Endothelial cell of umbilical vein (primary cell): ENCODE data around the gene FAM114A2. TPM values are rescaled to one million over a fixed set of nuclear protein-coding genes. Genes with fewer than 3 reads are reported as not detected.

Source experiments
- BruUV-seq: library from RNA; stranded (reverse); fragments of 400-500 nt; replicated peaks from 2 replicates; lab custom pipeline; 2021; lab: Mats Ljungman, UMichigan
- CTCF ChIA-PET: fragments of 300-600, 350-600 bp; sonication (Branson Sonifier 250); formaldehyde crosslinking; loops from one replicate; lab custom pipeline; 2021; ENCODE audit warnings: antibody characterized with exemption, inconsistent platforms; lab: Charles Lee
- POLR2A ChIA-PET: fragments of 300-600, 350-600 bp; sonication (Branson Sonifier 250); formaldehyde crosslinking; loops from one replicate; lab custom pipeline; 2021; ENCODE audit warnings: antibody characterized with exemption, inconsistent platforms; lab: Charles Lee
- DNase-seq: peaks from one replicate; pipeline ENCODE4 v3.0.0-alpha.2; 2011; ENCODE audit warnings: low read depth, low spot score
- FAIRE-seq: peaks from 2 replicates; lab custom pipeline; 2011; peaks lifted over from hg19 to GRCh38; lab: Jason Lieb, UNC
- H2AFZ ChIP-seq: 2 replicates; pipeline ENCODE4 v1.6.0; 2012; ENCODE audit warnings: low read depth, low read length, control low read depth, inconsistent platforms
- H3K27ac ChIP-seq: 2 replicates; pipeline ENCODE4 v1.5.1; 2011; ENCODE audit warnings: low read depth, mild to moderate bottlenecking, control low read depth, low read length, moderate library complexity; ENCODE audit not compliant: insufficient read depth
- H3K27me3 ChIP-seq, 2 experiments: 2 replicates each; pipeline versions ENCODE4 v1.6.0 to v1.6.1; 2011; ENCODE audit warnings: low read length in 2 of 2, mixed read lengths in 1 of 2; ENCODE audit not compliant: control insufficient read depth in 2 of 2, insufficient read depth in 2 of 2
- H3K36me3 ChIP-seq, 2 experiments: 2 replicates in 1 of 2; 3 replicates in 1 of 2; pipeline ENCODE4 v1.5.1; 2011; ENCODE audit warnings: low read length in 2 of 2, mild to moderate bottlenecking in 1 of 2, moderate library complexity in 1 of 2; ENCODE audit not compliant: control insufficient read depth in 2 of 2, insufficient read depth in 2 of 2; ENCODE audit errors: extremely low read depth in 1 of 2
- H3K4me1 ChIP-seq: 3 replicates; pipeline ENCODE4 v1.5.1; 2011; ENCODE audit warnings: mild to moderate bottlenecking, low read length; ENCODE audit not compliant: control insufficient read depth, insufficient read depth; ENCODE audit errors: extremely low read depth
- H3K4me2 ChIP-seq: 2 replicates; pipeline ENCODE4 v1.6.1; 2011; ENCODE audit warnings: low read length, control low read depth, mixed read lengths; ENCODE audit not compliant: insufficient read depth
- H3K4me3 ChIP-seq, 3 experiments: fragments of 200-600 bp in 1 of 3; sonication (generic), shearing (Covaris generic) in 1 of 3; replicated peaks in 1 of 3; 2 replicates each; pipeline ENCODE4 v1.5.1; 2011 to 2016; ENCODE audit warnings: control low read depth in 3 of 3, low read length in 3 of 3, mild to moderate bottlenecking in 2 of 3, inconsistent platforms in 1 of 3, low read depth in 1 of 3, moderate library complexity in 1 of 3; ENCODE audit not compliant: insufficient read depth in 1 of 3
- H3K79me2 ChIP-seq: 2 replicates; pipeline ENCODE4 v1.6.0; 2012; ENCODE audit warnings: low read length, inconsistent platforms; ENCODE audit not compliant: control insufficient read depth, insufficient read depth
- H3K9ac ChIP-seq: replicated peaks from 2 replicates; pipeline ENCODE3; 2011; ENCODE audit warnings: low read length, control low read depth; ENCODE audit not compliant: insufficient read depth; ENCODE audit errors: extremely low read depth
- H3K9me1 ChIP-seq: replicated peaks from 3 replicates; pipeline ENCODE4 v1.6.0; 2011; ENCODE audit warnings: mild to moderate bottlenecking, low read length; ENCODE audit not compliant: control insufficient read depth, insufficient read depth; ENCODE audit errors: extremely low read depth
- H3K9me3 ChIP-seq: replicated peaks from 2 replicates; pipeline ENCODE4 v1.5.1; 2012; ENCODE audit warnings: low read length, inconsistent platforms; ENCODE audit not compliant: control insufficient read depth, insufficient read depth
- H4K20me1 ChIP-seq: replicated peaks from 2 replicates; pipeline ENCODE3; 2011; ENCODE audit warnings: mild to moderate bottlenecking, low read length; ENCODE audit not compliant: control insufficient read depth, insufficient read depth; ENCODE audit errors: extremely low read depth
- CTCF ChIP-seq, 2 donors: IDR thresholded peaks; 1 replicate in 1 of 2; 2 replicates in 1 of 2; pipeline ENCODE4 v1.5.1; 2011; ENCODE audit warnings: low read length in 2 of 2, mild to moderate bottlenecking in 2 of 2, moderate library complexity in 2 of 2, control low read depth in 1 of 2, inconsistent platforms in 1 of 2, low read depth in 1 of 2; ENCODE audit not compliant: insufficient read depth in 1 of 2; ENCODE audit errors: extremely low read depth in 1 of 2
- EZH2 ChIP-seq: IDR thresholded peaks from 2 replicates; pipeline ENCODE4 v1.6.1; 2012; ENCODE audit warnings: borderline replicate concordance, low read depth, mild to moderate bottlenecking, moderate library complexity, low read length, inconsistent platforms; ENCODE audit not compliant: severe bottlenecking
- FOS ChIP-seq: IDR thresholded peaks from 2 replicates; pipeline ENCODE4 v1.6.1; 2011; ENCODE audit warnings: mild to moderate bottlenecking, low read length, moderate library complexity, borderline replicate concordance; ENCODE audit not compliant: insufficient read depth
- GATA2 ChIP-seq: IDR thresholded peaks from 2 replicates; pipeline ENCODE4 v1.7.0; 2011; ENCODE audit warnings: low read depth, mild to moderate bottlenecking, moderate library complexity, mixed read lengths, low read length; ENCODE audit not compliant: insufficient read length, insufficient read depth
- JUN ChIP-seq: IDR thresholded peaks from 2 replicates; pipeline ENCODE4 v1.6.1; 2011; ENCODE audit warnings: borderline replicate concordance, low read depth; ENCODE audit not compliant: insufficient read length, insufficient read depth
- MAX ChIP-seq: IDR thresholded peaks from 2 replicates; pipeline ENCODE4 v1.6.1; 2011; ENCODE audit not compliant: insufficient read depth, insufficient read length
- MYC ChIP-seq: IDR thresholded peaks from one replicate; pipeline ENCODE4 v1.6.1; 2011; ENCODE audit warnings: mild to moderate bottlenecking, low read depth, low read length
- POLR2A ChIP-seq: IDR thresholded peaks from 2 replicates; pipeline ENCODE4 v1.6.1; 2012; ENCODE audit warnings: low read depth, mild to moderate bottlenecking, control low read depth, low read length
- POLR2AphosphoS5 ChIP-seq: IDR thresholded peaks from 2 replicates; pipeline ENCODE4 v1.6.1; 2012; ENCODE audit warnings: low read depth, mild to moderate bottlenecking, control low read depth, low read length, moderate library complexity; ENCODE audit not compliant: insufficient read depth
- dilution Hi-C: fragments of 300-500 bp; cut with MboI; formaldehyde crosslinking; loops from one replicate; pipeline ENCODE4 v1.15.0; 2019; ENCODE audit warnings: low sequenced_read_pairs; ENCODE audit not compliant: extremely low pct_ligation_motif_present
- intact Hi-C: fragments of 100-400 bp; cut with micrococcal nuclease; formaldehyde crosslinking; loops from one replicate; pipeline ENCODE4 v1.10.0; 2022
- polyA plus RNA-seq, 4 experiments: library from polyadenylated mRNA; depleted of rRNA in 3 of 4; stranded (reverse) in 3 of 4; unstranded in 1 of 4; fragments of >200 nt; gene quantifications; 2 replicates each; pipeline versions ENCODE4 v1.2.1 to v1.2.3, GENCODE V29; 2011 to 2012; ENCODE audit warnings: missing spikeins in 1 of 4
- total RNA-seq: library from RNA; stranded (reverse); gene quantifications from 2 replicates; pipeline ENCODE4 v1.2.3, GENCODE V29; 2021

Gene FAM114A2
- total and polyA plus RNA-seq, 2 donors (not counting 3 experiments of a cell fraction or from before 2014, with no cell fraction given), result 9.6 to 31.3 TPM

GRCh38 chr5:154044099-154044498 is 5.4 kb upstream of the FAM114A2 start:
- POLR2A ChIA-PET, result no interaction called here
- Histone ChIP-seq H2AFZ (no peak overlapping the region), H3K36me3 (no peaks in the 10 kb centered on the region), H3K4me3 (no peak overlapping the region), H3K79me2 (peaks cover 48% of the 10 kb centered on the region), H3K27me3 (no peaks in the 10 kb centered on the region), H4K20me1 (peaks cover 8% of the 10 kb centered on the region), H3K9ac (no peak overlapping the region), H3K4me2 (no peak overlapping the region), H3K9me3 (no peaks in the 10 kb centered on the region), H3K27ac (no peak overlapping the region), H3K4me1 (peaks cover 22% of the 10 kb centered on the region), H3K9me1 (no peaks in the 10 kb centered on the region)
- intact Hi-C loops, result loop anchor here (10.0 kb wide), 1 partner anchor 711 kb away; the partner anchor contains the start of gene LARP1
- dilution Hi-C loops, result no loop called here
- CTCF ChIA-PET, result no interaction called here
- no TSS peak for BruUV-seq
- FAIRE-seq (no peak), DNase-seq (no peak)
- TF ChIP-seq GATA2, result no peak
- no peak for TF ChIP-seq POLR2AphosphoS5
- TF ChIP-seq CTCF (IDR thresholded peaks at IDR 0.05; ENCODE audit: extremely low read depth in 1 of 2, insufficient read depth in 1 of 2, low read depth in 1 of 2, low read length in 2 of 2), result no peak
- no peak for TF ChIP-seq MYC
- TF ChIP-seq JUN, result no peak
- TF ChIP-seq MAX, result no peak
- TF ChIP-seq POLR2A, result no peak
- no peak for TF ChIP-seq FOS
- TF ChIP-seq EZH2, result no peak
